Pulmonary artery endothelial cell (primary cell): ENCODE data around the gene NTF3. TPM values are rescaled to one million over a fixed set of nuclear protein-coding genes. Genes with fewer than 3 reads are reported as not detected.

Source experiments
- DNase-seq: peaks from one replicate; pipeline ENCODE4 v3.0.0-alpha.2; 2011; ENCODE audit warnings: low read depth, low spot score
- total RNA-seq: library from RNA; depleted of rRNA; stranded (reverse); fragments of >200 nt; gene quantifications from 2 replicates; pipeline ENCODE4 v1.2.3, GENCODE V29; 2014

The NTF3 gene
- total RNA-seq, 1 donor from 2014 or later = 0.20 TPM

- DNase-seq = no peak
These were observed 986 bp upstream of the NTF3 start for GRCh38 chr12:5430641-5431603.

GRCh38 chr12:5433081-5433844 is 1.4 kb downstream of the NTF3 start:
- no peak for DNase-seq

- no peak for DNase-seq
These were observed 2.1 kb downstream of the NTF3 start for GRCh38 chr12:5433845-5434646.

GRCh38 chr12:5434647-5435560 is 3.0 kb downstream of the NTF3 start:
- DNase-seq = no peak

- DNase-seq = no peak
These were observed 5.3 kb downstream of the NTF3 start for GRCh38 chr12:5437182-5437583.

GRCh38 chr12:5437589-5437988 is 5.7 kb downstream of the NTF3 start:
- DNase-seq = no peak

GRCh38 chr12:5438671-5439200 is 6.8 kb downstream of the NTF3 start:
- no peak for DNase-seq

- no peak for DNase-seq
These were observed 7.5 kb downstream of the NTF3 start for GRCh38 chr12:5439371-5439771.

- no peak for DNase-seq
These were observed 7.9 kb downstream of the NTF3 start for GRCh38 chr12:5439788-5440300.

- no peak for DNase-seq
These were observed 9.1 kb downstream of the NTF3 start for GRCh38 chr12:5440978-5441377.

GRCh38 chr12:5441497-5442236 is 9.8 kb downstream of the NTF3 start:
- no peak for DNase-seq

GRCh38 chr12:5442251-5443006 is 10.5 kb downstream of the NTF3 start:
- DNase-seq = no peak

GRCh38 chr12:5444520-5444919 is 12.6 kb downstream of the NTF3 start:
- DNase-seq = no peak

GRCh38 chr12:5447320-5447719 is 15.4 kb downstream of the NTF3 start:
- DNase-seq = no peak

GRCh38 chr12:5451251-5451650 is 19.3 kb downstream of the NTF3 start:
- no peak for DNase-seq

GRCh38 chr12:5452569-5452968 is 20.7 kb downstream of the NTF3 start:
- DNase-seq = no peak

- DNase-seq = no peak
These were observed 21.6 kb downstream of the NTF3 start for GRCh38 chr12:5453466-5453865.

- DNase-seq = no peak
These were observed 23.1 kb downstream of the NTF3 start for GRCh38 chr12:5455045-5455444.

GRCh38 chr12:5456030-5456429 is 24.1 kb downstream of the NTF3 start:
- DNase-seq = no peak
